Fibroblast of lung (primary cell): ENCODE data around the gene AP2A2. TPM values are rescaled to one million over a fixed set of nuclear protein-coding genes. Genes with fewer than 3 reads are reported as not detected.
A peak's percentile ranks its signal among the peaks of the same experiment; 100 is the strongest.

Experiments
- DNase-seq, 2 donors: peaks; one replicate each; pipeline versions ENCODE4 v3.0.0 to v3.0.0-alpha.2; 2010; ENCODE audit warnings: low read depth in 2 of 2
- H2AFZ ChIP-seq: 2 replicates; pipeline ENCODE4 v1.5.1; 2012; ENCODE audit warnings: low read length, control low read depth, inconsistent platforms
- H3K27ac ChIP-seq: 2 replicates; pipeline ENCODE4 v1.5.1; 2011; ENCODE audit warnings: low read length, control low read depth; ENCODE audit not compliant: insufficient read depth
- H3K27me3 ChIP-seq: 2 replicates; pipeline ENCODE4 v1.5.1; 2011; ENCODE audit warnings: mild to moderate bottlenecking, low read length; ENCODE audit not compliant: control insufficient read depth, insufficient read depth
- H3K36me3 ChIP-seq: 2 replicates; pipeline ENCODE4 v1.5.1; 2011; ENCODE audit warnings: low read length; ENCODE audit not compliant: control insufficient read depth, insufficient read depth
- H3K4me1 ChIP-seq: 2 replicates; pipeline ENCODE4 v1.5.1; 2011; ENCODE audit warnings: low read length; ENCODE audit not compliant: control insufficient read depth, insufficient read depth; ENCODE audit errors: extremely low read depth
- H3K4me2 ChIP-seq: 2 replicates; pipeline ENCODE4 v1.5.1; 2011; ENCODE audit warnings: low read length, control low read depth; ENCODE audit not compliant: insufficient read depth; ENCODE audit errors: extremely low read depth
- H3K4me3 ChIP-seq, 4 experiments: fragments of 200-600 bp in 1 of 4; sonication (generic) in 1 of 4; replicated peaks in 1 of 4; 2 replicates each; pipeline ENCODE4 v1.5.1; 2011 to 2016; ENCODE audit warnings: low read length in 4 of 4, low read depth in 3 of 4, mild to moderate bottlenecking in 3 of 4, control low read depth in 2 of 4, inconsistent platforms in 1 of 4, mixed read lengths in 1 of 4; ENCODE audit not compliant: insufficient read depth in 1 of 4; ENCODE audit errors: control extremely low read depth in 1 of 4
- H3K79me2 ChIP-seq: 2 replicates; pipeline ENCODE4 v1.5.1; 2012; ENCODE audit warnings: mild to moderate bottlenecking, low read length, inconsistent platforms; ENCODE audit not compliant: control insufficient read depth, insufficient read depth
- H3K9ac ChIP-seq: 2 replicates; pipeline ENCODE4 v1.5.1; 2011; ENCODE audit warnings: mild to moderate bottlenecking, low read length, control low read depth; ENCODE audit not compliant: insufficient read depth
- H3K9me3 ChIP-seq: 2 replicates; pipeline ENCODE4 v1.5.1; 2012; ENCODE audit warnings: low read depth, low read length; ENCODE audit not compliant: control insufficient read depth, insufficient read depth
- H4K20me1 ChIP-seq: 2 replicates; pipeline ENCODE4 v1.5.1; 2011; ENCODE audit warnings: low read length; ENCODE audit not compliant: control insufficient read depth, insufficient read depth; ENCODE audit errors: extremely low read depth
- EZH2 ChIP-seq: IDR thresholded peaks from 2 replicates; pipeline ENCODE4 v1.5.1; 2012; ENCODE audit warnings: low read length, control low read depth, mild to moderate bottlenecking; ENCODE audit errors: missing control alignments
- polyA plus RNA-seq, 2 donors: library from polyadenylated mRNA; depleted of rRNA in 1 of 2; stranded (reverse) in 1 of 2; unstranded in 1 of 2; fragments of >200 nt; gene quantifications; 2 replicates each; pipeline ENCODE4 v1.2.1, GENCODE V29; 2011 to 2012; ENCODE audit warnings: missing spikeins in 1 of 2
- total RNA-seq: library from RNA; depleted of rRNA; stranded (reverse); fragments of >200 nt; gene quantifications from 2 replicates; pipeline ENCODE4 v1.2.1, GENCODE V29; 2014
- TF ChIP-seq, protein P1 (sequence below), 2 donors: IDR thresholded peaks in 1 of 2; conservative IDR thresholded peaks in 1 of 2; 1 replicate in 1 of 2; 2 replicates in 1 of 2; pipeline ENCODE4 v1.5.1; 2011 to 2012; ENCODE audit warnings: low read length in 2 of 2, control low read depth in 1 of 2, inconsistent platforms in 1 of 2, low read depth in 1 of 2, mild to moderate bottlenecking in 1 of 2

Gene AP2A2
- total and polyA plus RNA-seq, 2 donors (not counting 1 experiment from before 2014, with no cell fraction given) = 21.6 to 46.1 TPM

DNA sequence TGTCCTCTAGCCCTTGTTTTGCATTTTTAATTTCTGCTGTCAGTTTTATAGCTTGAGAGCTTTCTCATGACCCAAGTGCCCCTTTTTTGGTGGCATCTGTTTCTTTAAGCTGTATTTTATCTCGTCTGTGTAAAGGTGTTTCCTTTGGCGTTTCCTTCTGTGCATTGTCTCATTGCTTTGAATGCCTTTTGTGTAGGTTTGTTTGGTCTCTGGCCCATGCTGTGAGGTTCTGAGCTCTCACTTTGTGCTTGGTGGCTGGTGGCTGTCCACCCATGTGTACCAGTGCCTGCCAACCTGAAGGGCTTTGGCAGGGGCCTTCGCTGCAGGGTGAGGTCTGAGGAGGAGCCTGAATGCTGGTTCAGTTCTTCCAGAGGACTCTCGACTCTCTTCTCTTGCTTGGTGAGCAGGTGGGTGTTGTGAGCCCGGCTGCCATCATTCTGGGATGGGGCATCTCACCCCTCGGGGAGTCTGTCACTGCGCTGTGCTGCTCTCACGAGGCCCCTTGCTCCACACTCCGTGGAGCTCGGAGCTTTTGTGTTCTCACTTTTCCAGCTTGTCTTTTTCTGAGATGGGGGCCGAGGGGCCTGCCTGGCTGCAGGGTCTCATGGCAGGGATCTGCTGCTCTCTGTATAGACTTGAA, 14.9 kb downstream of the AP2A2 start:
- Histone ChIP-seq H3K27me3 (no peaks in the 10 kb centered on the region), H3K4me1 (peaks cover 3% of the 10 kb centered on the region), H3K4me3 (no peak overlapping the region), H4K20me1 (no peaks in the 10 kb centered on the region), H3K27ac (no peak overlapping the region), H3K9ac (no peak overlapping the region), H3K4me2 (no peak overlapping the region), H2AFZ (no peak overlapping the region), H3K36me3 (peaks cover 3% of the 10 kb centered on the region), H3K9me3 (no peaks in the 10 kb centered on the region), H3K79me2 (peaks cover 47% of the 10 kb centered on the region)
- TF ChIP-seq, protein P1, sequence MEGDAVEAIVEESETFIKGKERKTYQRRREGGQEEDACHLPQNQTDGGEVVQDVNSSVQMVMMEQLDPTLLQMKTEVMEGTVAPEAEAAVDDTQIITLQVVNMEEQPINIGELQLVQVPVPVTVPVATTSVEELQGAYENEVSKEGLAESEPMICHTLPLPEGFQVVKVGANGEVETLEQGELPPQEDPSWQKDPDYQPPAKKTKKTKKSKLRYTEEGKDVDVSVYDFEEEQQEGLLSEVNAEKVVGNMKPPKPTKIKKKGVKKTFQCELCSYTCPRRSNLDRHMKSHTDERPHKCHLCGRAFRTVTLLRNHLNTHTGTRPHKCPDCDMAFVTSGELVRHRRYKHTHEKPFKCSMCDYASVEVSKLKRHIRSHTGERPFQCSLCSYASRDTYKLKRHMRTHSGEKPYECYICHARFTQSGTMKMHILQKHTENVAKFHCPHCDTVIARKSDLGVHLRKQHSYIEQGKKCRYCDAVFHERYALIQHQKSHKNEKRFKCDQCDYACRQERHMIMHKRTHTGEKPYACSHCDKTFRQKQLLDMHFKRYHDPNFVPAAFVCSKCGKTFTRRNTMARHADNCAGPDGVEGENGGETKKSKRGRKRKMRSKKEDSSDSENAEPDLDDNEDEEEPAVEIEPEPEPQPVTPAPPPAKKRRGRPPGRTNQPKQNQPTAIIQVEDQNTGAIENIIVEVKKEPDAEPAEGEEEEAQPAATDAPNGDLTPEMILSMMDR (conservative IDR thresholded peaks at IDR 0.05 in 1 of 2, IDR thresholded peaks at IDR 0.05 in 1 of 2; ENCODE audit: low read depth in 1 of 2, low read length in 2 of 2) = no peak
- no peak for TF ChIP-seq EZH2
- DNase-seq = no peak

DNA sequence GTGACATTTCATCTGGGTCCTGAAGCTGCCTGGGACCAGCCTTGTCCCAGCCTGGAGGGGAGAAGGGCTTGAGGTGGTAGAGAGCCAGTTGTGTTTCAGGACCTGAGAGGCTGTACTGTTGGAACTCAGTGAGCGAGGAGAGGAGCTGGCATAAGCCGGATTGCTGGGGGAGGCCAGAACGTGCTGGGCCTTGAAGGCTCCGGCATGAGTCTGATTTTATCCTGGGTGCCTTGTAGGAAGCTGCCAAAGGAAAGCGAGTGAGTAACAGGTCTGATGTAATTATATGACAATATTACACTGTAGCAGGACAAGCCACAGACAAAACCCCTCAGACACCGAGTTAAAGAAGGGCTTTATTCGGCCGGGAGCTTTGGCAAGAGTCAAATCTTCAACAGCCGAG, 17.2 kb downstream of the AP2A2 start:
- no peak overlapping the region for H2AFZ ChIP-seq
- no peaks in the 10 kb centered on the region for H3K9me3 ChIP-seq
- H3K4me2 ChIP-seq = no peak overlapping the region
- H3K27ac ChIP-seq = peak overlapping the region; percentile 14
- H3K36me3 ChIP-seq = peaks cover 3% of the 10 kb centered on the region
- peaks cover 33% of the 10 kb centered on the region for H3K79me2 ChIP-seq
- H3K9ac ChIP-seq = no peak overlapping the region
- DNase-seq = peak; percentile 80 to 84
- no peaks in the 10 kb centered on the region for H3K27me3 ChIP-seq
- no peak overlapping the region for H3K4me3 ChIP-seq
- TF ChIP-seq, protein P1 (conservative IDR thresholded peaks at IDR 0.05 in 1 of 2, IDR thresholded peaks at IDR 0.05 in 1 of 2; ENCODE audit: low read depth in 1 of 2, low read length in 2 of 2) = no peak
- no peaks in the 10 kb centered on the region for H4K20me1 ChIP-seq
- peaks cover 3% of the 10 kb centered on the region for H3K4me1 ChIP-seq

DNA sequence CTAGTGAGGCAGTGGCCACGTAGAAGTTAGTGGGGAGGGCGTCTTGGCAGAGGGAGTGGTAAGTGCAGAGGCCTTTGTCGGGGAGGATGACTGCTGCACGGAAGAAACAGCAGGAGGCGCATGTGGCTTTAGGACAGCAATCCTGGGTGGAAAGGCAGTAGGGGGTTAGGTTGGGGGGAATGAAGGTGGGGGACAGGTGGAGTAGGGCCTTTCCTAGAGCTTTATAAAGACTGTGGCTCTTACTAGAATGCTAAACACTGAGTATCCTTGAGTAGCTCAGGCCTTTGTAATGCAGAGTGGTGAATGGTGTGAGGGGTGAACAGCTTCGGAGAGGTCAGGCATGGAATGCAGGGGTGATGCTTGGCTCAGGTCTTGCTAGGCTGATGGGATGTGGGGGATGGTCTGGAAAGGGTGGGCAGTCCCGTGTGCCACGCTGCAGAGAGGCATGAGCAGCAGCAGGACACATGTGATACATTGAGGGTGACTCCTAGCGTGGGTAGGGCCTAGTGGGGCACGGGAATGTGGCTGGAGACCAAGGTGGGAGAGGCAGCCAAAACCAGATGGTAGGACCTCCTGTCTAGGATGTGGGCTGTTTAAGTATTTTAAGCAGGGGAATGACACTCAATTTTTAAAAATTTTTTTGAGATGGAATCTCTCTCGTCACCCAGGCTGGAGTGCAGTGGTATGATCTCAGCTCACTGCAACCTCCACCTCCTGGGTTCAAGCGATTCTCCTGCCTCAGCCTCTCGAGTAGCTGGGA, 19.2 kb downstream of the AP2A2 start:
- Histone ChIP-seq H2AFZ (no peak overlapping the region), H3K9ac (no peak overlapping the region), H3K36me3 (peaks cover 3% of the 10 kb centered on the region), H3K27me3 (no peaks in the 10 kb centered on the region), H3K27ac (no peak overlapping the region), H3K4me1 (peaks cover 3% of the 10 kb centered on the region), H3K4me2 (no peak overlapping the region), H3K4me3 (no peak overlapping the region), H4K20me1 (no peaks in the 10 kb centered on the region), H3K79me2 (peaks cover 26% of the 10 kb centered on the region), H3K9me3 (no peaks in the 10 kb centered on the region)
- DNase-seq = peak; percentile 60 to 62
- TF ChIP-seq, protein P1 (conservative IDR thresholded peaks at IDR 0.05 in 1 of 2, IDR thresholded peaks at IDR 0.05 in 1 of 2; ENCODE audit: low read depth in 1 of 2, low read length in 2 of 2) = peak; percentile 8 to 35
- TF ChIP-seq EZH2 = no peak
